NOMO-1 treated with dmso at 0.1 percent for 144 hours (cell line): ENCODE data around the gene PVRIG.
"Not testable (repeated sequence)": the region's sequence is repeated elsewhere in the genome, so short reads cannot be mapped to it uniquely, and the experiment has no call there.

Source experiments
- DNase-seq: peaks from one replicate; lab custom pipeline; 2025; ENCODE audit not compliant: unreplicated experiment; lab: John Stamatoyannopoulos, UW

Gene PVRIG

GRCh38 chr7:100192969-100193368 lies 26.8 kb upstream of the PVRIG start:
- DNase-seq: no peak

- no peak for DNase-seq
These were observed 24.5 kb upstream of the PVRIG start for GRCh38 chr7:100195222-100195621.

GRCh38 chr7:100195901-100196322 lies 23.8 kb upstream of the PVRIG start:
- DNase-seq: not testable (repeated sequence)

- DNase-seq: no peak
These were observed 21.5 kb upstream of the PVRIG start for GRCh38 chr7:100198266-100198665.

- DNase-seq: no peak
These were observed 19.1 kb upstream of the PVRIG start for GRCh38 chr7:100200693-100201092.

GRCh38 chr7:100204454-100204853 lies 15.3 kb upstream of the PVRIG start:
- no peak for DNase-seq

- DNase-seq: no peak
These were observed 10.8 kb upstream of the PVRIG start for GRCh38 chr7:100208911-100209408.

GRCh38 chr7:100209493-100209892 lies 10.3 kb upstream of the PVRIG start:
- DNase-seq: no peak

GRCh38 chr7:100210805-100211204 lies 8.9 kb upstream of the PVRIG start:
- DNase-seq: no peak

GRCh38 chr7:100211342-100211780 lies 8.4 kb upstream of the PVRIG start:
- no peak for DNase-seq

GRCh38 chr7:100212631-100213286 lies 7.0 kb upstream of the PVRIG start:
- no peak for DNase-seq

- no peak for DNase-seq
These were observed 6.1 kb upstream of the PVRIG start for GRCh38 chr7:100213672-100214071.

- not testable (repeated sequence) for DNase-seq
These were observed 5.4 kb upstream of the PVRIG start for GRCh38 chr7:100214356-100214755.

- no peak for DNase-seq
These were observed 3.9 kb upstream of the PVRIG start for GRCh38 chr7:100215895-100216294.

GRCh38 chr7:100217934-100218333 lies 1.8 kb upstream of the PVRIG start:
- DNase-seq: peak; percentile 59

- DNase-seq: no peak
These were observed 445 bp upstream of the PVRIG start for GRCh38 chr7:100219271-100219737.

- no peak for DNase-seq
These were observed 959 bp downstream of the PVRIG start for GRCh38 chr7:100220586-100221230.

- DNase-seq: no peak
These were observed 1.5 kb downstream of the PVRIG start for GRCh38 chr7:100221231-100221718.

- no peak for DNase-seq
These were observed 2.2 kb downstream of the PVRIG start for GRCh38 chr7:100221767-100222444.

- DNase-seq: no peak
These were observed 2.8 kb downstream of the PVRIG start for GRCh38 chr7:100222445-100223132.

- not testable (repeated sequence) for DNase-seq
These were observed 3.7 kb downstream of the PVRIG start for GRCh38 chr7:100223376-100223927.
